T-helper 2 cell (primary cell): ENCODE data around the gene FGF4.

Experiments used
- DNase-seq, 5 experiments: peaks; one replicate each; pipeline versions ENCODE4 v3.0.0 to v3.0.0-alpha.2; 2012 to 2022

Gene FGF4

GRCh38 chr11:69807106-69807815, 32.1 kb upstream of the FGF4 start:
- DNase-seq: no peak

GRCh38 chr11:69804769-69805508, 29.8 kb upstream of the FGF4 start:
- DNase-seq: no peak

DNA sequence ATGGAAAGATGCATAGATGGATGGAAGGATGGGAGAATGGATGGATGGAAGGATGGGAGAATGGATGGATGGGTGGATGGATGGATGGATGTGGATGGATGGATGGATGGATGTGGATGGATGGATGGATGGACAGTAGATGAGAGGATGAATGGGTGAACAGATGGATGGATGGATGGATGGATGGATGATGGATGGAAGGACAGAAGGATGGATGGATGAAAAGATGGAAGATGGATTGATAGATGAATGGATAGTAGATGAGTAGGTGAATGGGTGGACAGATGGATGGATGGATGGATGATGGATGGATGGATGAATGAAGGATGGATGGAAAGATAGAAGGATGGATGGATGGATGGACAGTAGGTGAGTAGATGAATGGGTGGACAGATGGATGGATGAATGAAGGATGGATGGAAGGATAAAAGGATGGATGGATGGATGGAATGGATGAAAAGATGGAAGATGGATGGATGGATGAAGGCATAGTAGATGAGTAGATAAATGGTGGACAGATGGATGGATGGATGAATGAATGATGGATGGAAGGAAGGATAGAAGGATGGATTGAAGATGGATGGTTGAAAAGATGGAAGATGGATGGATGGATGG, 28.6 kb upstream of the FGF4 start:
- no peak for DNase-seq

DNA sequence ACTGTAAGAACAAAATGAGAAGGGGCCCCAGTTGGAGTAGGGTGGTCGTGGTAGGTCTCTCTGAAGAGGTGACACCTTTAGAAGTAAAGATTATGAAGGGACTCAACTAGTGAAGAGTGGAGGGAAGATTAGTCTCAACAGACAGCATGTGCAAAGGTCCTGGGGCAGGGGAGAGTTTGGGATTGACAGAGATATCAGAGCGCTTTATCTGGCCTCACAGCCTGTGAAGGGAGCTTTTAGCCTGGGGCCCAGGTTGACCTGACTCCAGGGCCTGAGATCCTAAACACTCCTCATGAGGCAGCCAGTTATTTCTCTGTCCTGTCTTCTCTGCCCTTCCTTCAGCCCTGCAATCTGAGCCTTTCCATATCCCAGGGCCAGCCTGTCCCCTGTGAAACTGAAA, 27.9 kb upstream of the FGF4 start:
- no peak for DNase-seq

DNA sequence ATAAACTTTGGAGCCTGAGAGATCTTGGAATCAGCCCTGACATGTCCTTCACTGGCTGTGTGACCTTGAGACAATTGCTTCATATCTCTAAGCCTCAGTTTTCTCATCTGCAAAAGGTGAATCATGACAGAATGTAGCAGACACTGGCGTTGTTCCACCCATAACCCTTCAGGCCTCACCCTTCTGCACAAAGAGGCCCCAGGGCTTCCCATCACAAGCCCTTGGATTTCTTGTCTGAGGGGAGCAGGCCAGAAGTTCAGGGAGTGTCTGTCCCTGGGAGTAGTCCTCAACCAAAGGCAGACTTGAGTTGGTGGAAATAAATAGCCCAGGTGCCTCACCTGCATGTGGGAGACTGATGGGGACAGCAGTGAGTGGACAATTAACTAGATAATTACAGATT, 27.4 kb upstream of the FGF4 start:
- no peak for DNase-seq

DNA sequence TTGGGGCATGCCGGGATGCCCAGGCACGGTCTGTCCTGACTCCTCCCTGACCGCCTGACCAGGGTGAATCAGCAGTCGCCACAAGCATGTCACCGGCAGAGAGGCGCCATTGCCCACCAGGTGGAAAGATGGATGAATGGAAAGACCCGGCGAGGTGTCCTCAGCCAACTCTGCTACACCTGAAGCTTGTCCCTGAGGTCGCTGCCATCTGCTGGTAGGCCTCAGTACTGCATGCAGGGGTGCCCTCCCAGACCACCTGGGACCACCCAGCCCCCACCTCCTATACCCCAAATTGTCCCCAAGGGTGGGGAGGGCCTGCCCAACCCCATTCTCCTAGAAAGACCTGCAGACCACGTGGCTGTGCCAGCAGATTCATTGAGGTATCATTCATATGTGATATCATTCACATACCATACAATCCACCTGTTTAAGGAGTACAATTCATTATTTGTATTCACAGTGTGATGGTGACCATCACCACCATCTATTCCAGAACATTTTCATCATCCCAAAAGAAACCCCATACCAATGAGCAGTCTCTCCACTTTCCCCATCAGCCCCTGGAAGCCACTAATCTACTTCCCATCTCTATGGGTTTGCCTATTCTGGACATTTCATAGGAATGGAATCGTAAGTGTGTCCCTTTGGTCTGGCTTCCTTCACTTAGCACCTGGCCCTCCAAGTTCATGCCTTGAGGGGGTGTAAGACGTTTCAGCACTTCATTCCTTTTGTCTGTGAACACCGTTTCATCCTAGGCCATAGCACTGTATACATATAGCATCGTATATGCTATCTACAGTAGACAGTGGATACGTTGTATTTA, 26.6 kb upstream of the FGF4 start:
- peak in 1 of 5 experiments; percentile 19 for DNase-seq

DNA sequence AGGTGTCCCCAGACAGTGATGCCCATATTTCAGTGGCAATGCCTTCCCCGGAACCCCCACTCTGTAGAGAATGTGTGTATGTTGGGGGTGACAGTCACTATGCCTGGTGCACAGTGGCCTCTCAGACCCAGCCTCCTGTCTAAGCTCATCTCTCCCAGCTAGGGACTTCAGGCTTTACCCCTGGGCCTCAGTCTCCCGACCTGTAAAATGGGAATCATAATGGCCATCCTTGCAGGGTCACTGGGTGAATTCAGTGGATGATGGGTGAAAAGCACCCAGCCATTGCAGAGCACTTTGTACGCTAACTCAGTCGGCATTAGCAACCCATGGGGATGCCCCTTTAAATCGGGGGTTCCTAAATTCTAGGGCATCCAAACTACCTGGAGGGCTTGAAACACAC, 25.1 kb upstream of the FGF4 start:
- DNase-seq: no peak

GRCh38 chr11:69799582-69799981, 24.4 kb upstream of the FGF4 start:
- no peak for DNase-seq

DNA sequence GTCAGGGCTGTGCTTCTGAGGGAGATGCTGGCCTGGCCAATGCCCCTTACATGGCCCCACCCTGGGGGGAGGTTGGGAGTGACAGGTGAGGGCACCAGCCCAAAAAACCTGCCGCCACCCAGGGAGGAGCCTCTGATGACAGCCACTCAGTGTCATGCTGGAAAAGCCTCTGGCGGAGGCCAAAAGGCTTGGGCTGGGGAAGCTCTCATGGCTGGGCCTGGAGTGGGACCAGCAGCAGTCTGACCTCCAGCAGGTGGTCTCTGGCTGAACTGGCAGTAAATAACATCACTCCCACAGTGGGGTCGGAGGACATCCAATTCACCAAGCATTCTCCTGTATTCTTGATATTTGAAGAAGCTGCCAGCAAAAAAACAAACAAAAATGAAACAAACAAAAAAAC, 24.0 kb upstream of the FGF4 start:
- no peak for DNase-seq

DNA sequence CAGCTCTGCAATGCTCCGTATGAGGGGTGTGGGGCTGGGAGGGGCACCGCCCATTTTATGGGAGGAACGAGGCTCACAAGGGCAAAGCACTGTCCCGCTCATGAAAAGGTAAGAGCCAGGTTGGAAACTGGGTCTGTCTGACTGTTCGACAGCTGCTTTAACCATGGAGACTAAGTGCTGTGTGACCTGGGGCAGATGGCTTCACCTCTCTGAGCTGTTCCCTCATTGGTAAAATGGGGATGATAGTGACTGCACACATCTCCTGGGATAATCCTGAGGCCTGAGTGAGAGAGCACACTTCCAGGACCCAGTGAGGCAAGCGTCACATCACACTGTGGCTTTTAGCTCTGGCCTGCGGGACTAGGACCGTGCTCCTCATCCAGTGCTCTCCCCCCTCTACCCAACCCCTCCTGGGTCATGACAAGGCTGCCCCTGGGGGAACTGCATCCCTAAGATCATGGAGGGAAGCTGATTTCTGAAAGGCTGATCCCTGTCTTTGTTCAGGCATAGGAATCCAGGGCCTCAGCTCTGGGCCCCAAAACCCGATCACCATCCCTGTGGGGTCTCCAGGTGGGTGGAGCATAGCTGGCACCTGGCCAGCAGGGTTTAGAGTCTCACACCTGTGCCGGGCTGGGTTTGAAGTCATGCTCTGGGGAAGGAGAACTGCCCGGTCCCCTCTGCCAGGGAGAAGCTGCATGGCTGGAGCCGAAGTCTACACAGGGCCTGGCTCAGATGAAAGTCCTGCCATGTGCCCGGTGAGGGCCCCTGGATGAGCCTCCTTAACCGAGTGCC, 22.8 kb upstream of the FGF4 start:
- DNase-seq: no peak

DNA sequence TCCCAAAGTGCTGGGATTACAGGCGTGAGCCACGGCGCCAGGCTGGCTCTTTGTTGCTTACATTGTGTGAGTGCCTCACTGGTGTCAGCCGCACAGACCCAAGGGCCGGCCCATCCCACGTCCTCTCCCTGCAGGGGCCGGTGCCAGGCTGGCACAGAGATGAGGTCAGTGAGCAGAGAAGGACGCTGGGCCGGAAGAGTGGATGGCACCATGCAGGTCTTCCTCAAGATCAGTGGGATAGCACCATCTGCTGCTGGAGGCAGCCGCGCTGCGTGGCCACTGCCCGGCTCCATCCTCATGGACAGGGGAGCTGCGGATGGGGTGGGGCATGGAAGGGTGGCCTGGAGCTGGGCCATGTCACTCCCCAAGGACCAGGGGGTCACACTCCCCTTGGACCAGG, 22.0 kb upstream of the FGF4 start:
- DNase-seq: no peak

GRCh38 chr11:69796063-69796462, 20.9 kb upstream of the FGF4 start:
- no peak for DNase-seq

DNA sequence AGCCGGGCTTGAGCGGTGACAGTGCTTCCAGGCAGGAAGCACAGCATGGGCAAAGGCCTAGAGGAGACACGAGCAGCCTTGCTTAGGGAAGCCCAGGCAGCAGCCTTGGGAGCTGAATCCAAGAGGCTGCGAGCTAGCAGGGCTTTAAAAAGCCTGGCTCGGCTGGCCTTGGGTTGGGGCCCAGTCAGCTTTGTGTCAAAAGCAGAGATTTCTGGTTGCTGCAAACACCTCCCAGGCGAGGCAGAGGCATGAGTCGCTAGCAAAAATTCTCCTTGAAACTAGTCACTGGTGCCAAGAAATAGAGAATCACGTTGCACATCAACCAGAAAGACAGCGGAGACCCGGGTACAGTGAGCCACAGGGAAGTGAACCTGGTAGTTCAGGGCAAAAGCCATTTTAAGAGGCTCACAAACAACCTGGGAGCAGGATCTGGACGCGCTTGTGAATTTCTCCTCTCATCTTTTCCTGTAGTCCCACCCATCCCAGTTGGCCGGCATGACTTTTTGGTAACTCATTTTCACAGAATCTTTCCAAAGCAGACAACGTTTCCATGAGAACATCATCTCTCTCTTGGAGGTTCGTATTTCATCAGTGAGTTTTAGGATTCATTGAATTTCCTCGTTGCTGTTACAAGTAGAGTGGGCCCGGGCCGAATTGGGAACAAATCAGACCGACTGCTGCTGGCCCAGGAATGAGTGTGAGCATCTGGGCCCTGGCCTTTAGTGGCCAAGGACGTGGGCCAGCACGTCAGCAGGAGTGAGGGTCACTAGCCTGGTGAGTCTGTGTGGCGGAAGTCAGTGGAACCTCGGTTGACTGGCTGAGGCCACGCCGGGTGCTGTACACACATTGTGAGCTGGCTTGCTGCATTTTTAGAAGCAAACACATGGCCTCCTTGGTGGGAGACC, 16.4 kb upstream of the FGF4 start:
- no peak for DNase-seq

GRCh38 chr11:69788956-69789355, 13.8 kb upstream of the FGF4 start:
- DNase-seq: no peak

DNA sequence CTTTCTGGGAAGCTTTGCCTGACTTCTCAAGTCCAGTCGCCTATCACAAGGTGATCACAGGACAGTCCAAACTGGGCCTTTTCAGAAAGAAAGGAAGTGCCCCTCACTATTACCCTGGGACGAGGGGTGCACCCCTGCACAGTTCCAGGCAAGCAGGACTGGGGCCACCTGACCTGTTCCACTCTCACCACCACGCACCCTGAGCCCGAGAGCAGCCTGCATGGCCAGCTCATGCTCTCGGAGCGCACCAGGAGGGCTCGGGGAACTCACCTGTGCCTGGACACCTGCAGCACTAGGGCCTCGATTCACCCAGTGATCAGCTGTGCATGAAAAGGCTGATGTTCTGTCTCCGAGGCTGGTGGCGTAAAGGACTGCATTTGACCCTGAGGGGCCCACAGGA, 12.8 kb upstream of the FGF4 start:
- DNase-seq: no peak

DNA sequence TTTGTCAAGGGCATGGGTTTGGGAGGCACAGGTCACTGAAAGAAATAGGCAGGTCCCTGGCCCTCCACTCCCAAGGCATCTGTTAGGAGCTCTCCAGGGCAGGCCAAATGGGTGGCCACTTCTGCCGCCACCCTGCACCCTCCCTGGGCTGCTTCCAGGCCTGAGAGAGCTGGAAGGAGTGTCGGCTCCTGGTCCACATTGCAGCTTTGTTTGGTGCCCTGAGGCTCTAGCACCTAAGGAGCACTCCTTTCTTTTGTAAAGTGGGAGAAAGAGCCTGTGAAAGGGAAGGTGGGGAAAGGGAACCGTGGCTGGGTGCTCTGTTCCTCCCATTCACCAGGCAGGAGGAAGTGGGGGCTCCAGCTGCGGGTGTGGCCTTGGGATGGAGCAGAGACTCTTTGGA, 12.3 kb upstream of the FGF4 start:
- no peak for DNase-seq

DNA sequence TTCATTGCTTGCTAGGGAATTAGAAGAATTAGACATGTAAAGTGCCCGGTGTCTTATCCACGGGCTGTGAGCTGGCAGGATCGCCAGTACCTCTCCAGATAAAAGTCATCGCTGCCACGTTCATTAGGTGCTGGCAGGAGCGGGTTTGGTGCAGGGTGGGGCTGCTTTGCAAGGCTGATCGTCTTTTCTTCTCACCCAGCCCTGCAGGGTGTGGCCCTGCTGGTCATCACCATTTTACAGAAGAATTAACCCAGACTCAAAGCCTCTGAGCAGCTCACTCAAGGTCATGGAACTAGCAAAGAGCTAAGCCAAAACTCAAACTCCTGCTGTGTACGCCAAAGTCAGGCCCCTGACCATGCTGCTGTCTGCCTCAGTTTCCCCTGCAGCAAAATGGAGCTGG, 6.1 kb upstream of the FGF4 start:
- no peak for DNase-seq

DNA sequence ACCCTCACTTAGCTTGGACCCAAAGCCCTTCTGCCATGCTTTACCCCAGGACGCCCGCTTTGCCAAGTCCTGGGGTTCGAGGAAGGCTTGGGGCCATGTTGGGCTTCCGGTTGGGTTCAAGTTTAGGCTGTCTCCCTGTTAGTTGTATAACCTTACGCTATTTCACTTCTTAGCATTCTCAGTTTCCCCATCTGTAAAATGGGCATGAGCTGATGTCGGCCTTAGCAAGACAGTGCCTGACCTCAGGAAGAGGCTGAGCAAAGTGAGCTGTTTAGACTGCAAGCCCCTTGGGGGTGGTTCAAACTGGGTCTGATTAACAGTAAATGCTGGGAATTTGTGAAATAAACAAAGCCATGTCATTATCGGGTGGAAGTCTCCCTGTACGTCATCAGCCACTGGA, 3.2 kb upstream of the FGF4 start:
- DNase-seq: no peak

DNA sequence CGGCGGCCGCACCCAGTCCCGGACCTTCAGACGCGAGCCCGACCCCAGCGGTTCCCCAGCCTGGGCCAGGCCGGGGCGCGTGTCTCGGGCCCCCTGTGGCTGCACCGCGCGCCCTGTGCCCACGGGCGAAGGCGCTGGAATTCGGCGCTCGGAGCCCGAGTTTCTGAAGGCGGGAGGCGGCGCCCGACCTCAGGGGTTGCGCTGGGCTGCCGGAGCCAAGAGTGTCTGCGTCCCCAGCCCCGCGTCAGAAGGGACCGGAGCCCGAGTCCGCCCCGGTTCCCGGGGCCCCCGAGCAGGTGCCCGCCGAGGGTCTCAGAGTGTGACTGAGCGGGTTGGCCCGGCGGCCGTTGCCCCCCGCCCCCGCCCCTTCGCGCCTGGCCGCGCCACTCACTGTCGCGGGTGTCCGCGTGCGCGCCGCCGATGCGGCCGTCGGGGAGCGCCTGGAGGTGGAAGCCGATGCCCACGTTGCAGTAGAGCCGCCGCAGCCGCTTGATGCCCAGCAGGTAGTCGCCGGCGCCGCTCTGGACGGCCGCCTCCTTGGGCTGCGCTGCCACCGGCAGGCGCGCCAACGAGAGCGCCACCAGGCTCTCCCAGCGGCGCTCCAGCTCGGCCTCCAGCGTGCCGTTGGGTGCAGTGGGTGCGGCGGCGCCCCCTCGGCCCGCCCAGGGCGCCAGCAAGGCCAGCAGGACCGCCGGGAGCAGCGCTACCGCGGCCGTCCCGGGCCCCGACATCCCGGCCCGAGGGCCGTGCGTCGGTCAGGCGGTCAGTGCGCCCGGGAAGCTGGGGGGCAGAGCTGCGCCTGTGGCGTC, 583 bp downstream of the FGF4 start:
- no peak for DNase-seq

DNA sequence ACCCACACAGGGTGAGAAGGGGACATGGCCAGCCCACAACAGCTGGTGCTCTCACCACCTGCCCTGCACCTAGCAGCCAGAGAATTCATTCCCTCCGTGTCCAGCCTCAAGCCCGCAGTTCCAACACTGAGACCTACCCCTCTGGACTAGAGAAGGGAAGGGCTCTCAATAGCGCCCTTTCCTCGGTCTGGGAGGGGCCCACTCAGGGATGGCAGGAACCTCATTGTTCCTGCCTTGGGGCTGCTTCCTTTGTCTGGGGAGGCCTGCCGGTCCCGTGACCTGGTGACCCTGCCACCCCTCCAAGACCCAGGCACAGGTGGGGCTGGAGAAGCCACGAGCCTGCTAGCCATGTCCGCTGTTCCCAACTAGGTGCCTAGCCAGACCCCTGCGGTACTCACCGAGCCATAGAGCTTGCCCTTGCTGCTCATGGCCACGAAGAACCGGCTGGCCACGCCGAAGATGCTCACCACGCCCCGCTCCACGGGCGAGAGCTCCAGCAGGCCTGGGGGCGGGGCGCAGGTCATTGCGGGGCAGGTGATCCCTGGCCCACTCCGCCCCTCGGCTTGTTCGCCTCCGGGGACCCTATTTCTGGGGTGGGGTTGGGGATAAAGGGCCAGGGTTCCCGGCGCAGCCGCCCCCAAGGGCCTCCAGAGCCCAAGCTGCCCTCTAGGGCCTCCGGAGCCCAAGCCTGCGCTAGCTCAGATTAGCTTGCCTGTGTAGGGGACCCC, 1.4 kb downstream of the FGF4 start:
- DNase-seq: no peak
